Stromal cell of bone marrow (primary cell): Measurements from ENCODE around the gene STXBP3.

ENCODE experiments used
- DNase-seq: peaks from one replicate; pipeline ENCODE4 v3.0.0-alpha.2; 2012; ENCODE audit warnings: low read depth

The STXBP3 gene

GRCh38 chr1:108808438-108808837, 62.0 kb downstream of the STXBP3 start:
- DNase-seq = no peak

GRCh38 chr1:108811611-108812010, 65.1 kb downstream of the STXBP3 start:
- no peak for DNase-seq

- no peak for DNase-seq
Observed at GRCh38 chr1:108813326-108813725, 66.9 kb downstream of the STXBP3 start.

GRCh38 chr1:108814343-108815125, 68.1 kb downstream of the STXBP3 start:
- peak; percentile 68 for DNase-seq

DNA sequence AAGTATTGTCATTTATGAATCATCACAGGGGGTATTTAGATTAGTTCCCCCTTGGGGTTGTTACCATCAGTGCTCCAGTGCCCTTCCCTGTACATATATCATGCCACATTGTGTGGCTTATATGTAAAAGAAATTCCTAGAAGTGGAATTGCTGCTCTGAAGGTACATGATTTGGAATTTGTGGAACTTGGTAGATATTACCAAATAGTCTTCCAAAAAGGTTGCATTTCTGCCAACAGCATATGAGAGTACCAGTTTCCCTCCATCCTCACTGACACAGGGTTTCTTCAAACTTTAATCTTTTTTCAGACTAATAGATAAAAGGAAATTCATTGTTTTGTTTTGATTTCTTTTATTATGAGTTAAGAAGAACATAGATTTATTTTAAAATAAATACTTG, 69.1 kb downstream of the STXBP3 start:
- DNase-seq = no peak

- DNase-seq = peak; percentile 96
Observed at GRCh38 chr1:108816049-108816893, 69.8 kb downstream of the STXBP3 start.

GRCh38 chr1:108817016-108817415, 70.5 kb downstream of the STXBP3 start:
- DNase-seq = peak; percentile 89

DNA sequence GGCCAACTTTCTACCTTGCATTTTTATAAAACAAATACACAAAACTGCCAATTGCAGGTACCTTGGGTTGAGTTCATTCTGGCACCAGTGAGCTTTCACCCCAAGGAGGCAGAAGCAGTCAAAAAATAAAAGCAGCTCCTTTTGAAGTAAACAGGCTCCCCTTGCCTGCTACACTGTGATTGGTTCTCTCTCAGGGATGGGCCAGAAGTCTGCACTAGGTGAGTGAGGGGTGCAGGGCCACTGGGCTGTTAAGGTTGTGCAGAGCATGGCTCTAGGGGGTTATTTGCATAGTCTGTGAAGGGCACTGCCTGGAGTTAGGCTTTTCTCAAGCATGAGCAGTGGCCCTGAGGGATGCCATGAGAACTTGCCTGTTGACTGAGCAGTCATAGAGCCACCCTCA, 71.3 kb downstream of the STXBP3 start:
- DNase-seq = no peak

DNA sequence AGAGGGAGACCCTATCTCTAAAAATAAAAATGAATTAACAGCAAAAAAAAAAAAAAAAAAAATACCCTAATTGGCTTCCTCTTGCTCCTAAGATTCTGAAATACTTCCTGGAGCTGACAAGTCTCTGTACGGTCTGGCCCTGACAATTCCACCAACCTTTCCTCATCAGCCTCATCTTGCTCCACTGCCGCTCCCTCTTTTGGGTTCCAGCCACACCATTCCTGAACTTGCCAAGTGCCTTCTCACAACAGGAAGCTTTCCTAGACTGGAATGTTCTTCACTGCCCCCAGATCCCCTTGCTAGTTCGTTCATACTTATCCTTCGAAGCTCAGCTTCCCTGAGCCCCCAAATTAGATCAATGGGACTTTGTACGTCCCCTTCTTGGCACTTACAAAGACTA, 73.4 kb downstream of the STXBP3 start:
- no peak for DNase-seq

- DNase-seq = no peak
Observed at GRCh38 chr1:108823632-108824031, 77.2 kb downstream of the STXBP3 start.

- DNase-seq = no peak
Observed at GRCh38 chr1:108824051-108824450, 77.6 kb downstream of the STXBP3 start.

- DNase-seq = no peak
Observed at GRCh38 chr1:108826081-108826635, 79.7 kb downstream of the STXBP3 start.

- DNase-seq = peak; percentile 67
Observed at GRCh38 chr1:108828074-108828961, 81.8 kb downstream of the STXBP3 start.

- DNase-seq = peak; percentile 28
Observed at GRCh38 chr1:108829498-108829916, 83.0 kb downstream of the STXBP3 start.

DNA sequence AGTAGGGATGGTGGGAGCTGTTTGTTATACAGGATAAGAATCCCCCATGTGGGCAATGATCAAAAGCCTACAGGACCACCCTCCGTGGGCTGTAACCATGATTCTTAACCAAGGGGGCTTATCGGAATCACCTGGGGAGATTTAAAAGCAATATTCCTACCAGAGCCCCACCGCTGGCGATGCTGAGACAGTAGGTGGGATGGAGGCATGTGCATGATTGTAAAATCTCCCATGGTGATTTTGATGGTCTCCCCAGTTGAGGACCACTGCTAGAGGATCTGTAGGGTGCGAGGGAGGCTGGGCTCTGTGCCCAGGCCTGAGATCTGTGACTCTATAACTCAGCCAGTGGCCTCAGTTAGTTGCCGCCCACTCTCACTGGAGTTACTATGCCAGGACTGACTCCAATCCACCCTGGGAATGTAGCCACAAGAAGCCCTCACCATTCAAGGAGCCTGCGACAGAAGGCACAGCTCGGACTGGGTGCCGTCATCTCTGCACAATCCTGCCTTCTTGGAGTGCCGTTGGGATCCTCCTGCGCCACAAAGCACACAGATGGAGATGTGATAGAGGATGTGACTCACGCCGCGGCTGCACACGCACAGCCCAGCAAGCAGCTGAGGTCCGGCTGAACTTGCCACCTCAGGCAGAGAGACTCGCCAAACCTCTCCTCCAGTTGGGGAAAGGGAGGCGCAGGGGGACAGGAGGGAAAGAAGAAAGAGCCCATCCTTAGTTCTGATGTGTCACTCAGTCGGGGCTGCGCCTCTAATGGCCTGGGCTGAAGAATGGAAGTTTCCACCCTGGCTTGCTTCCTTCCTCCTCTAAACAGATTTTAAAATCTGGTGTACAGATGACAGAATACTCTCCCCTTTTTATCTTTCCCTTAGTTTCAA, 83.9 kb downstream of the STXBP3 start:
- DNase-seq = peak; percentile 91

GRCh38 chr1:108831225-108831624, 84.8 kb downstream of the STXBP3 start:
- peak; percentile 42 for DNase-seq

DNA sequence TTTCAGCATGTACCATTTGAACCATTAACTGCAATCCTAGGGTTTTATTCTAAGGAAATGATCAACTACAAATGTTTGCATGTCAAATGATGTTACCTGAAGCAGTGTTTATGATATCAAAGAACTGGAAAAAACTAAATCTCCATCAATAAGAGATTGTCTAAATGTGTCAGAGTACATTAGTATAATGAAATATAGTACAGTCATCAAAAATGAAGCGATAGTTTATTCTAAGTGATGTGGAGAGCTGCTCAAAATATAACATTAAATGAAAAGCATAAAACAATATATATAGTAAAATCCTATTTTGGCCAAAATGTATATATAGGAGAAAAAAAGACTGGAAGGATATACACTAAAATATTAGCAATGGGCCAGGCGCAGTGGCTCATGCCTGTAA, 86.5 kb downstream of the STXBP3 start:
- no peak for DNase-seq

GRCh38 chr1:108841703-108842102, 95.2 kb downstream of the STXBP3 start:
- DNase-seq = no peak

DNA sequence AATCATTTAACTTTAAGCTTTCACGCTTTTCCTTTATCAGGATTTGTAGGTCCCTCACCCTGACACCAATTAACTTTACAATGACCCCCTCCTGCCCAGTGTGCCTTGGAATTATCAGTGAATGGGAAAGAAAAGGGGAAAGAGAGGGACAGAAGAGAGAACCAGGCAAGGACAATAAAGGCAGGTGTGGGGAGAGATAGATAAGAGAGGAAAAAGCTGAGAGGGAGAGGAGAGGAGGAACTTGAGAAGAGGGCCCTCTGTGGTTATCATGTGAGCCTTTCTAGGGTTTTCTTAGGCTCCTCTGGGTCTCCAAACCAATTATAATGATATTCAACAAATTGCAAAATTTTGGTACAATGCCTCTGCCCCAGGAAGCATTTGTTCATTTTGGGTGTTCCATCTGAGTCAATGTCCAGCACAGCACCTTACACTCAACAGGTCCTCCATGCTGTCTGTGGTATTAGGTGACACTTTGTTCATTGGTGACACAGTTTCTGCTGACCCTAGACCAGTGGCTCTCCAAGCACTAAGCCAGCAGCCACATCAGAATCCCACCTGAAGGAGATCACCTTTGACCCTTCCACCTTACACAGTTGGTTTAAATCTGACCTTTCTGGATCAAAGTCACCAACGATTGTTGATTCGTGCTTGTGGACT, 96.2 kb downstream of the STXBP3 start:
- no peak for DNase-seq

GRCh38 chr1:108843390-108844137, 97.1 kb downstream of the STXBP3 start:
- DNase-seq = no peak
